Endothelial cell of umbilical vein (primary cell): ENCODE measurements around the gene C4orf50. TPM values are rescaled to one million over a fixed set of nuclear protein-coding genes. Genes with fewer than 3 reads are reported as not detected.

Source experiments
- BruUV-seq: library from RNA; stranded (reverse); fragments of 400-500 nt; replicated peaks from 2 replicates; lab custom pipeline; 2021; lab: Mats Ljungman, UMichigan
- CTCF ChIA-PET: fragments of 300-600, 350-600 bp; sonication (Branson Sonifier 250); formaldehyde crosslinking; loops from one replicate; lab custom pipeline; 2021; ENCODE audit warnings: antibody characterized with exemption, inconsistent platforms; lab: Charles Lee
- POLR2A ChIA-PET: fragments of 300-600, 350-600 bp; sonication (Branson Sonifier 250); formaldehyde crosslinking; loops from one replicate; lab custom pipeline; 2021; ENCODE audit warnings: antibody characterized with exemption, inconsistent platforms; lab: Charles Lee
- DNase-seq: peaks from one replicate; pipeline ENCODE4 v3.0.0-alpha.2; 2011; ENCODE audit warnings: low read depth, low spot score
- FAIRE-seq: peaks from 2 replicates; lab custom pipeline; 2011; peaks lifted over from hg19 to GRCh38; lab: Jason Lieb, UNC
- H2AFZ ChIP-seq: 2 replicates; pipeline ENCODE4 v1.6.0; 2012; ENCODE audit warnings: low read depth, low read length, control low read depth, inconsistent platforms
- H3K27ac ChIP-seq: 2 replicates; pipeline ENCODE4 v1.5.1; 2011; ENCODE audit warnings: low read depth, mild to moderate bottlenecking, control low read depth, low read length, moderate library complexity; ENCODE audit not compliant: insufficient read depth
- H3K27me3 ChIP-seq, 2 experiments: 2 replicates each; pipeline versions ENCODE4 v1.6.0 to v1.6.1; 2011; ENCODE audit warnings: low read length in 2 of 2, mixed read lengths in 1 of 2; ENCODE audit not compliant: control insufficient read depth in 2 of 2, insufficient read depth in 2 of 2
- H3K36me3 ChIP-seq, 2 experiments: 2 replicates in 1 of 2; 3 replicates in 1 of 2; pipeline ENCODE4 v1.5.1; 2011; ENCODE audit warnings: low read length in 2 of 2, mild to moderate bottlenecking in 1 of 2, moderate library complexity in 1 of 2; ENCODE audit not compliant: control insufficient read depth in 2 of 2, insufficient read depth in 2 of 2; ENCODE audit errors: extremely low read depth in 1 of 2
- H3K4me1 ChIP-seq: 3 replicates; pipeline ENCODE4 v1.5.1; 2011; ENCODE audit warnings: mild to moderate bottlenecking, low read length; ENCODE audit not compliant: control insufficient read depth, insufficient read depth; ENCODE audit errors: extremely low read depth
- H3K4me2 ChIP-seq: 2 replicates; pipeline ENCODE4 v1.6.1; 2011; ENCODE audit warnings: low read length, control low read depth, mixed read lengths; ENCODE audit not compliant: insufficient read depth
- H3K4me3 ChIP-seq, 3 experiments: fragments of 200-600 bp in 1 of 3; sonication (generic), shearing (Covaris generic) in 1 of 3; replicated peaks in 1 of 3; 2 replicates each; pipeline ENCODE4 v1.5.1; 2011 to 2016; ENCODE audit warnings: control low read depth in 3 of 3, low read length in 3 of 3, mild to moderate bottlenecking in 2 of 3, inconsistent platforms in 1 of 3, low read depth in 1 of 3, moderate library complexity in 1 of 3; ENCODE audit not compliant: insufficient read depth in 1 of 3
- H3K79me2 ChIP-seq: 2 replicates; pipeline ENCODE4 v1.6.0; 2012; ENCODE audit warnings: low read length, inconsistent platforms; ENCODE audit not compliant: control insufficient read depth, insufficient read depth
- H3K9ac ChIP-seq: replicated peaks from 2 replicates; pipeline ENCODE3; 2011; ENCODE audit warnings: low read length, control low read depth; ENCODE audit not compliant: insufficient read depth; ENCODE audit errors: extremely low read depth
- H3K9me1 ChIP-seq: replicated peaks from 3 replicates; pipeline ENCODE4 v1.6.0; 2011; ENCODE audit warnings: mild to moderate bottlenecking, low read length; ENCODE audit not compliant: control insufficient read depth, insufficient read depth; ENCODE audit errors: extremely low read depth
- H3K9me3 ChIP-seq: replicated peaks from 2 replicates; pipeline ENCODE4 v1.5.1; 2012; ENCODE audit warnings: low read length, inconsistent platforms; ENCODE audit not compliant: control insufficient read depth, insufficient read depth
- H4K20me1 ChIP-seq: replicated peaks from 2 replicates; pipeline ENCODE3; 2011; ENCODE audit warnings: mild to moderate bottlenecking, low read length; ENCODE audit not compliant: control insufficient read depth, insufficient read depth; ENCODE audit errors: extremely low read depth
- EZH2 ChIP-seq: IDR thresholded peaks from 2 replicates; pipeline ENCODE4 v1.6.1; 2012; ENCODE audit warnings: borderline replicate concordance, low read depth, mild to moderate bottlenecking, moderate library complexity, low read length, inconsistent platforms; ENCODE audit not compliant: severe bottlenecking
- FOS ChIP-seq: IDR thresholded peaks from 2 replicates; pipeline ENCODE4 v1.6.1; 2011; ENCODE audit warnings: mild to moderate bottlenecking, low read length, moderate library complexity, borderline replicate concordance; ENCODE audit not compliant: insufficient read depth
- GATA2 ChIP-seq: IDR thresholded peaks from 2 replicates; pipeline ENCODE4 v1.7.0; 2011; ENCODE audit warnings: low read depth, mild to moderate bottlenecking, moderate library complexity, mixed read lengths, low read length; ENCODE audit not compliant: insufficient read length, insufficient read depth
- JUN ChIP-seq: IDR thresholded peaks from 2 replicates; pipeline ENCODE4 v1.6.1; 2011; ENCODE audit warnings: borderline replicate concordance, low read depth; ENCODE audit not compliant: insufficient read length, insufficient read depth
- MYC ChIP-seq: IDR thresholded peaks from one replicate; pipeline ENCODE4 v1.6.1; 2011; ENCODE audit warnings: mild to moderate bottlenecking, low read depth, low read length
- POLR2A ChIP-seq: IDR thresholded peaks from 2 replicates; pipeline ENCODE4 v1.6.1; 2012; ENCODE audit warnings: low read depth, mild to moderate bottlenecking, control low read depth, low read length
- POLR2AphosphoS5 ChIP-seq: IDR thresholded peaks from 2 replicates; pipeline ENCODE4 v1.6.1; 2012; ENCODE audit warnings: low read depth, mild to moderate bottlenecking, control low read depth, low read length, moderate library complexity; ENCODE audit not compliant: insufficient read depth
- dilution Hi-C: fragments of 300-500 bp; cut with MboI; formaldehyde crosslinking; loops from one replicate; pipeline ENCODE4 v1.15.0; 2019; ENCODE audit warnings: low sequenced_read_pairs; ENCODE audit not compliant: extremely low pct_ligation_motif_present
- intact Hi-C: fragments of 100-400 bp; cut with micrococcal nuclease; formaldehyde crosslinking; loops from one replicate; pipeline ENCODE4 v1.10.0; 2022
- polyA plus RNA-seq, 4 experiments: library from polyadenylated mRNA; depleted of rRNA in 3 of 4; stranded (reverse) in 3 of 4; unstranded in 1 of 4; fragments of >200 nt; gene quantifications; 2 replicates each; pipeline versions ENCODE4 v1.2.1 to v1.2.3, GENCODE V29; 2011 to 2012; ENCODE audit warnings: missing spikeins in 1 of 4
- total RNA-seq: library from RNA; stranded (reverse); gene quantifications from 2 replicates; pipeline ENCODE4 v1.2.3, GENCODE V29; 2021
- TF ChIP-seq, protein P1 (sequence below), 2 donors: IDR thresholded peaks; 1 replicate in 1 of 2; 2 replicates in 1 of 2; pipeline ENCODE4 v1.5.1; 2011; ENCODE audit warnings: low read length in 2 of 2, mild to moderate bottlenecking in 2 of 2, moderate library complexity in 2 of 2, control low read depth in 1 of 2, inconsistent platforms in 1 of 2, low read depth in 1 of 2; ENCODE audit not compliant: insufficient read depth in 1 of 2; ENCODE audit errors: extremely low read depth in 1 of 2
- TF ChIP-seq, protein P2 (sequence below): IDR thresholded peaks from 2 replicates; pipeline ENCODE4 v1.6.1; 2011; ENCODE audit not compliant: insufficient read depth, insufficient read length

The C4orf50 gene
- total and polyA plus RNA-seq, 2 donors (not counting 3 experiments of a cell fraction or from before 2014, with no cell fraction given) = not detected

GRCh38 chr4:6043188-6043587, 25.0 kb upstream of the C4orf50 start:
- Histone ChIP-seq H3K27me3 (no peaks in the 10 kb centered on the region), H3K4me2 (no peak overlapping the region), H2AFZ (no peak overlapping the region), H3K9me1 (no peaks in the 10 kb centered on the region), H3K36me3 (no peaks in the 10 kb centered on the region), H3K79me2 (no peaks in the 10 kb centered on the region), H3K9ac (no peak overlapping the region), H3K27ac (no peak overlapping the region), H3K4me3 (no peak overlapping the region), H3K9me3 (no peaks in the 10 kb centered on the region), H4K20me1 (no peaks in the 10 kb centered on the region), H3K4me1 (no peaks in the 10 kb centered on the region)
- ChIA-PET POLR2A (no interaction called here), CTCF (no interaction called here)
- intact Hi-C loops (no loop called here), dilution Hi-C loops (no loop called here)
- no TSS peak for BruUV-seq
- TF ChIP-seq POLR2A = no peak
- no peak for TF ChIP-seq JUN
- no peak for TF ChIP-seq MYC
- TF ChIP-seq, protein P1, sequence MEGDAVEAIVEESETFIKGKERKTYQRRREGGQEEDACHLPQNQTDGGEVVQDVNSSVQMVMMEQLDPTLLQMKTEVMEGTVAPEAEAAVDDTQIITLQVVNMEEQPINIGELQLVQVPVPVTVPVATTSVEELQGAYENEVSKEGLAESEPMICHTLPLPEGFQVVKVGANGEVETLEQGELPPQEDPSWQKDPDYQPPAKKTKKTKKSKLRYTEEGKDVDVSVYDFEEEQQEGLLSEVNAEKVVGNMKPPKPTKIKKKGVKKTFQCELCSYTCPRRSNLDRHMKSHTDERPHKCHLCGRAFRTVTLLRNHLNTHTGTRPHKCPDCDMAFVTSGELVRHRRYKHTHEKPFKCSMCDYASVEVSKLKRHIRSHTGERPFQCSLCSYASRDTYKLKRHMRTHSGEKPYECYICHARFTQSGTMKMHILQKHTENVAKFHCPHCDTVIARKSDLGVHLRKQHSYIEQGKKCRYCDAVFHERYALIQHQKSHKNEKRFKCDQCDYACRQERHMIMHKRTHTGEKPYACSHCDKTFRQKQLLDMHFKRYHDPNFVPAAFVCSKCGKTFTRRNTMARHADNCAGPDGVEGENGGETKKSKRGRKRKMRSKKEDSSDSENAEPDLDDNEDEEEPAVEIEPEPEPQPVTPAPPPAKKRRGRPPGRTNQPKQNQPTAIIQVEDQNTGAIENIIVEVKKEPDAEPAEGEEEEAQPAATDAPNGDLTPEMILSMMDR (IDR thresholded peaks at IDR 0.05; ENCODE audit: extremely low read depth in 1 of 2, insufficient read depth in 1 of 2, low read depth in 1 of 2, low read length in 2 of 2) = no peak
- TF ChIP-seq EZH2 = no peak
- TF ChIP-seq GATA2 = no peak
- TF ChIP-seq, protein P2, sequence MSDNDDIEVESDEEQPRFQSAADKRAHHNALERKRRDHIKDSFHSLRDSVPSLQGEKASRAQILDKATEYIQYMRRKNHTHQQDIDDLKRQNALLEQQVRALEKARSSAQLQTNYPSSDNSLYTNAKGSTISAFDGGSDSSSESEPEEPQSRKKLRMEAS = no peak
- no peak for TF ChIP-seq FOS
- TF ChIP-seq POLR2AphosphoS5 = no peak
- no peak for FAIRE-seq
- no peak for DNase-seq
